HG03135 (cell line): ENCODE results near the gene IFNA2.
"Not testable (repeated sequence)": the region's sequence is repeated elsewhere in the genome, so short reads cannot be mapped to it uniquely, and the experiment has no call there.

Source experiments
- ATAC-seq: cut with Tn5 transposase; IDR thresholded peaks from one replicate; pipeline ENCODE4 v1.9.1; 2021; ENCODE audit warnings: mild to moderate bottlenecking, moderate library complexity; ENCODE audit not compliant: unreplicated experiment

Gene IFNA2

DNA sequence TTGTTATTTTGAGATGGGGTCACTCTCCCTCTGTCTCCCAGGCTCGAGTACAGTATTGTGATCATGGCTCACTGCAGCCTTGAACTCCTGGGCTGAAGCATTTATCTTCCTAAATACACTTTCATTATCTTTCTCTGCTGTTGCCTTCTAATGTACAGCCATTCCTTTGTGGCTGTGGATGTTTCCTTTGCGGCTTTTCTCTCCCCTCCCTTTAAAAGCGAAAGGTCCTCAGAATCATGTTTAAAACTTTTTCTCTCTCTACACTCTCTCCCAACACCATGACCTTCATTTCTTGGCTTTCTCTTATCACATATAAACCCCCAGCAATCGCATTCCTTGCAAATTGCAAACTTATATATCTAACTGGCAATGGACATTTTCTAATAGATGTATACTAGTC, 1.6 kb downstream of the IFNA2 start:
- ATAC-seq: no peak

DNA sequence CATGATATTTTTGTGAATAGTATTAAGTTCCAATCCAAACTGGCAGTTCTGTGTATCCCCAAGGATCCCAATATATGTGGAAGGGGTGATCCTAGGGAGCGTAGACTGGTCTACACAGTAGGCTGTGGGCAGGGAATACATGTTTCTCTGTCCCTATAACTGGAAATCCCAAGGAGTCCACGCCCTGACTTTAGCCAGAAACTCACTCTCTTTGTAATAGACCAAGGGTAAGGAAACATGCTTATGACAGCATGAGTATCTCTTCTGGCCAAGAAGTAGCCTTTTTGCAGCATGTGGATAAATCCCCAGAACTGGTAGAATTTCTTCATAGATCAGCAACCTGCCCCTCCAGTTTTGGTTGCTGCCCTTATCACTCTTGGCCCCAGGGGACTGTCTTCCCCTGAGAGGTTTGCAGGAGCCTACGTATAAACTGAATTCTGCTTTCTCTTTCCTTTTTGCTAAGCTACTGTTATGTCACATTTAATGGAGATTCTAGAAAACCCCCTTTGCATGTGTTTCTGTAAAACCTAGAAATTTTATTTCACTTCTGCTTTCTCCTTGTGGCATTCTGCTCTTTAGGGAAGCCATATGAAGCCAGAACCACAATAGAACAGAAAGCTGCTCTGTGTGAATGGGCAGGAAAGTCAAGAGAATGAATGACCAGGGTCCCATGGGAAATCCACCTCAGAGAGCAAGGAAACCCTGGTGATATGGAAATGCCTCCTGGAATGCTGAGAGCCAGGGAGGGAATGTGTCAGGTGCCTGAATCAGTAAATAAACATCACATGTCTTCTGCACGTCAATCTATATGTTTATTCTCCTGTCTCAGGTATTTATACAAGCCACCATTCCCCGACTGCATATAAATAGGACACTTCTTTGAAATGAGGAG, 3.5 kb downstream of the IFNA2 start:
- ATAC-seq: peak; percentile 96

DNA sequence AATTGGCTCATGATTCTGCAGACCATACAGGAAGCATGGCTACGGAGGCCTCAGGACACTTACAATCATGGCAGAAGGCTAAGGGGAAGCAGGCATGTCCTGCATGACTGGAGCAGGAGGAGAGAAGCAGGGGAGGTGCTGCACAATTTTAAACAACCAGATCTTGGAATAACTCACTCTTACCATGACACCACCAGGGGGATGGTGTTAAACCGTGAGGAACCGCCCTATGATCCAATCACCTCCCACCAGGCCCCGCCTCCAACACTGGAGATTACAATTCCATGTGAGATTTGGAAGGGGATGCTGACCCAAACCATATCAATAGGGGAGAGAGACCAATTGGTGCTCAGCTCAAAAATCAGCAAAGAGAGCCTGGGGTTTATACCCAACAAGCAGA, 13.7 kb downstream of the IFNA2 start:
- ATAC-seq: not testable (repeated sequence)

DNA sequence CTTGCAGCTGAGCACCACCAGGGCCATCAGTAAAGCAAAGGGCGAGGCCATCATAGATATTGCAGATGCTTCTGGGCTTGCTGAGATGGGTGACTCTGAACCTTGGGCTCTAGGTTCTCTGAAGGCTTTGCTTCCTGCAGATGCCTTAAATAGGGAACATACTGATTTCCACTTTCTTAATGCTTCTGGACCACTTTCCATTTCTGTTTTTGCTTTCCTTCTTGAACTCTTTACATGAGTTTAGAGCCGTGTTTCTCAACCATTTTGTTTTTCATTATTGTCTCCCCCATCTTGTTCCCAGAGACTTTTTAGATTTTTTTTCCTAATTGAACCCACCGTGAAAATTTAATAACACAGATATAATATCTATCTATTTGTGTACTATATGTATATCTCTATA, 17.2 kb downstream of the IFNA2 start, which contains the start of gene IFNA13:
IFNA13 (minus strand) TSS at position 101 of the 400 bp plus-strand sequence; CDS start at position 54, 47 bp downstream.
- no peak for ATAC-seq

DNA sequence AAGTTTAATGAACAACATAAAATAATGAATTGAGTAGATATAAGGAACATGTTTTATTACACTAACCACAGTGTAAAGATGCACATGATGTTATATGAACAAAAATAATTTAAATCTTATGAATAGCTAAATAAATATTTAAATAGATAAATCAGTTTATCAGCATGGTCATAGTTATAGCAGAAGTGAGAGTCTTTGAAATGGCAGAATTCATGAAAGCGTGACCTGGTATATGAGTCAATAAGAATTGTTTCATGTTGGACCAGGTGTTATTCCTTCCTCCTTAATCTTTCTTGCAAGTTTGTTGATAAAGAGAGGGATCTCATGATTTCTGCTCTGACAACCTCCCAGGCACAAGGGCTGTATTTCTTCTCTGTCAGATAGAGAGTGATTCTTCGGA, 18.0 kb downstream of the IFNA2 start:
- ATAC-seq: peak; percentile 93

DNA sequence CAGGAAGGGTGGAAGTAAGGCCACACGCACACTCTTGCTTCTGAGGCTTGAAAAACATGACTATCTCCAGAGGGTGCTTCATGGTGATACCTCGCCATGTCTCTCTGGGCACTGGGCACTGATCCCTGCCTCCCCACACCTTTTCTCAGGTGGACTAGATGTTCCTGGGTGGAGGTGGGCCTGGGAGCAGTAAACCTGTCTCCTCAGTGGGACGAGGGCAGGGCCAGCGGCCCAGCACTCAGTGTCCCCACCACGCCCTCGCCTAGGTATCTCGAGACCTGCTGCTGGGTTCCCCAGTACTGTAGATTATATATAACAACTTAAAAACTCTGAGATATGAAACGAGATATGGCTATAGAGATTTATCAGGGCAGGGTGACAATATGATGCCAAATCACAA, 22.9 kb downstream of the IFNA2 start:
- no peak for ATAC-seq

DNA sequence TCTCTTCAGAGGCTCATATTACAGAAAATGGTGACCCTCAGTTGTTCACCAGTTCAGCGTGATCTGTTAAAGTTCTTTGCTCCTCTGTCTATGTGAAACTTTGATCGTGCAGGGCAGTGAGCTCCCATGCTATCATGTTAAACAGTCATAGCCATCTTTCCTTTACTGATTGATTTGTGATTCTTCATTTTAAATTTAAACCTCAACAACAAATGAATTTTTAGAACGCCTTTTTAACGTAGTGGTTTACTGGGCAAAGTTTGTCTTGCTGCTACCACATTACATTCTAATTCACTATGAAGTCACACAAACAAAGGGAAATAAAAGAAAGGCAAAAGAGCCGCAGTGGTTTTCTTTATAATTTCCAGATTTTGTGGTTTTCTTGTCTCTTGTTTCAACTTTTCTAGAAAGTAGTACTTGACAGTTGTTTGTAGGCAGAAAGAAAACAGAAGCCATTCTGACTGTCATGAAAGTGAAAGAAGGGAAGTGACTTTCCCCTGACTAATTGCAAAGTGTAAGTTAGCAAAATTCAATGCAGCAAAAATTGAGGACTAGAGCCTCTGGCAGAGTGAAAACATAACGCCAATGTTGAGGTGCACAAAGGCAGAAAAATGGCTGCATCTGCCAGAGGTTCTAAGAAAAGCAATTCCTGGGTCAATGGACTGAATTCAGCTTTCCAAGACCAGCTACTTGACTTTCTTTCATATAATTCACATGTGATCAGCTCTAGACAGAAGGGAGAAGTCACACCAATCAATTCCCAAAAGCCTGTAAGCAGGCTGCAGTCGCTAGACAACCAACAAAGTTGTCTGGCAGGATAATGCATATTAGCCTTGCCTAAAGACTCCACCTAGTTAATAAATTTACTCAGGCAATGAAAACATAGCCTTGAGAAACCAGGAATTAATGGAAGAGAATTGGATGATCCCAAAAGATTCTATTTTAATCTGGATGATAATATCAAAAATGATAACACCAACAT, 27.4 kb downstream of the IFNA2 start:
- ATAC-seq: peak; percentile 86

DNA sequence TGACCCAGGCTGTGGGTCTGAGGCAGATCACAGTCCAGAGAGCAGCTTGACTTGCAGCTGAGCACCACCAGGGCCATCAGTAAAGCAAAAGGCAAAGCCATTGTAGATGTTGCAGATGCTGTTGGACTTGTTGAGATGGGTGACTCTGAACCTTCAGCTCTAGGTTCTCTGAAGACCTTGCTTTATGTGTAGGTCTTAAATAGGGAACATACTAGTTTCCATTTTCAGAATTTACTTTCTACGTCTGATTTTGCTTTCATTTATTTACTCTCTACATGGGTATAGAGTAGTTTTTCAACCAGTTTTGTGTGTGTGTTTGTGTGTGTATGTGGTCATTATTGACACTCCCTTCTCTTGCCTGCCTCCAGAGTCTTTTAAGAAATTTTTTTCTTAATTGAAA, 34.4 kb downstream of the IFNA2 start, which contains the start of gene IFNA6:
IFNA6 (minus strand) TSS at position 101 of the 400 bp plus-strand sequence; CDS start at position 101, 0 bp downstream.
- no peak for ATAC-seq

DNA sequence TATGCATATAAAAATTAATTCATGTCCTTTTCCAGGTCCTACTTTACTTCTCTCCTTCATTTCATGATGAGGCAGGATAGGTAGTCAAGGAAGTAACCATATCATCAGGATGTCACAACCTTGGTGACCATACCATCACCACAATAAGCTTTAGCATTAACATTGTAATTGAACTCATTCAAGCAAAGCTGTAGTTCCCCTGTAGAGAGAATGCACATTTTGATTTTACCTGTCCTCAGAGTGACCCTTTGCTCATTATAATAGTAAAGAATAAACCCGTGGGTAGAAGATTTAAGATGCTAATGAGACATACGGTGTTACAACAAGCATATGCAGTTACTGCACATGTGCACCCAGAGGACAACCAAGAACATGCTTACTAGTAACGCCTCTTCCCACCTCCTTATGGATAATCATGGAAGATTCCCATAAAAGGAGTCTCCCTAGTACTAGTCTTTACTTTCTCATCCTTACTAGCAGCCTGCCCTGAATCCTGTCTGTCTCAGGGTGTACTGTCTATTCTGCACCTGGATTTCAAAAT, 36.7 kb downstream of the IFNA2 start:
- no peak for ATAC-seq

DNA sequence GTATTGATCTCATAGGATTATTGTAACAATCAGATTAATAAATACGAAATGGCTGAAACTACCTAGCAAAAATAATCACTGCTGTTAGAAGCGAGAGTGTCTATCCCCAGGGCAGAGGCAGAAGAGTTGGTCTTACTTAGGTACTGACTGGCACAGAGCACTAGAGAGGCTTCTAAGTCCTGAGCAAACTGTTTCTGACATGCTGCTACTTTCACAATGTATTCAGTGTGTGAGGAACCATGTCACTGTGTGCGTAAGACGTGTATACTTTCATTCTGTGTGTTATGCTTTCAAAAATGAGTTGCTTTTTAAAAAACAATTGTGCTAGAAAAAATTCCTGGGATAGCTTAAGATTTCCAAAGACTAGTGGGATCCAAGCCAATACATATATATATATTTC, 44.5 kb downstream of the IFNA2 start:
- no peak for ATAC-seq

DNA sequence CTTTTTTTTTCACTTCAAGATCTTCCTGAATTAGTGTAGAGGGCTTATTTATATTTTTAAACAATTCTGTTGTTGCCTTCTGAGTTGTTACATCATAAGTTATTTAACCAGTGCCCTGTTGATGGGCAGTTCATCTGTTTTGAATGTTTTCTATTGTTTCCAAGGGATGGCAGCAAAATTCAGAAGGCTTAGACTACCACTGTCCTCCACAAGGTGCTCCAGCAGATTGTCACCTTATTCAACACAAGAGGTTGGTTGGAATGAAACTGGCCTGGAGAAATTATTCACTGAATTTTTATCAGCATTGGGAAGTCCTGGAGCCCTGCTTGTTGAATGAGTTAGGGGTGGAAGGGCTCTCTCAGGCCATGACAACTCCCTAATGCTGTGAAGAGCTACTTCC, 48.7 kb downstream of the IFNA2 start:
- ATAC-seq: no peak

DNA sequence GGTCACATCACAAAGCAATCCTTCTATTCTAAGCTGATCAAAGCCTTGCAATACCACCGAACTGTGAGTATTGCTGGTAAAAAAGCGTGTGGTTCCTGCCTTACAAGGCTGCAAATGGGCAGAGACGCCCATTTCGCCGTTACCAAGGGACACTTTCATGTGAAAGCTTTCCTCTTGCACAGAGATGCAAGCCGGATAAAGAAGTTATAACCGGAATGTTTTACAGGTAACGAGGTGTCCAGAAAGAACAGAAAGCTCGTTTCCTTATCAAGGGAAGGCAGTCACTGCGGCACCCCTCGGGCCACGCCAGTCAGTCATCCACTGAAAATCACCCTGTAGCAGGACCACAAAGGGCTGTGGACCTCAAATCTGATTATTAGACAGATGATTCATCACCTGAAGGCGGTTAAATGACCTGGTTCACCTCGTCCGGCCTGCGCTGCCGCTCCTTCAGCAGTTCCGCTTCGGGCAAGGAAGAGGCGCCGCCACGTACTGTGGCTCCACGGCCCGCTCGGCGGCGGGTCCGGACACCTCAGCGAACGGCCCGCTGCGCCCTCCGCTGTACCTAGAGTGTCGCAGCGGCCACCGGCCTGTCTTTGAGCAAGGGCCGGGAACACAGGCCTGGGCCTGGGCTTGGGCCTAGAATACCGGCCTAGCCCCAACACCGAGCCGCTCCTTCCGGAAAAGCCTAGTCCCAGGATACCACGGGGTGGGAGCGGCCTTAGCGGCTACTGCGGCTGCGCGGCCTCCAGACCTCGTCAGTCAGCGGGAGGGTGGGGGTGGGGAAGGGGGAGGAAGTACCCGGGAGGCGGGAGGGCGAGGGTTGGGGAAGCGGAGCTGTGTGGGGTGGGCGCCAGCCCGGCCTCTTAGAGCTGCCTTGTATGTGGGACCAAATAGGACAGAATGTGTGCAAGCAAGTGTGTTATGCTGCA, 50.2 kb downstream of the IFNA2 start, which contains the start of gene KLHL9:
KLHL9 (minus strand) TSS at position 704 of the 932 bp plus-strand sequence; CDS start at position 159, 545 bp downstream.
- peak; percentile 90 for ATAC-seq
